Activated T-helper 9 cell treated with anti-CD3 and anti-CD28 coated beads, Interleukin-2, amount 50 U/mL, for 16 hours (primary cell): Measurements from ENCODE around the gene SF3B6.
"Not testable (repeated sequence)": the region's sequence is repeated elsewhere in the genome, so short reads cannot be mapped to it uniquely, and the experiment has no call there.

ENCODE experiments used
- DNase-seq: peaks from one replicate; pipeline ENCODE4 v3.0.0-alpha.2; 2020; ENCODE audit warnings: low read depth

SF3B6 gene

GRCh38 chr2:24075915-24076848, at the start of gene SF3B6:
Gene SF3B6, minus strand, starts transcription at chr2:24076326. Its CDS starts 97 bp downstream, at chr2:24076229.
- DNase-seq = peak; percentile 99

GRCh38 chr2:24123922-24124580, 47.9 kb upstream of the SF3B6 start:
- no peak for DNase-seq

GRCh38 chr2:24123195-24123921, 47.2 kb upstream of the SF3B6 start, which contains the start of the genes FAM228B and PFN4:
Gene FAM228B, plus strand, starts transcription at chr2:24123469. Its CDS starts 893 bp downstream, at chr2:24124362.
Gene PFN4, minus strand, starts transcription at chr2:24123334. Its CDS starts 799 bp downstream, at chr2:24122535.
- peak; percentile 36 for DNase-seq

- no peak for DNase-seq
Measured at GRCh38 chr2:24122366-24123194, 46.5 kb upstream of the SF3B6 start.

- no peak for DNase-seq
Measured at GRCh38 chr2:24121469-24121868, 45.3 kb upstream of the SF3B6 start.

GRCh38 chr2:24121066-24121465, 44.9 kb upstream of the SF3B6 start:
- no peak for DNase-seq

GRCh38 chr2:24117902-24118301, 41.8 kb upstream of the SF3B6 start:
- no peak for DNase-seq

GRCh38 chr2:24115057-24115456, 38.9 kb upstream of the SF3B6 start:
- no peak for DNase-seq

GRCh38 chr2:24111407-24111901, 35.3 kb upstream of the SF3B6 start:
- DNase-seq = no peak

GRCh38 chr2:24110660-24111303, 34.7 kb upstream of the SF3B6 start:
- DNase-seq = no peak

GRCh38 chr2:24109431-24109830, 33.3 kb upstream of the SF3B6 start:
- DNase-seq = not testable (repeated sequence)

GRCh38 chr2:24107336-24107735, 31.2 kb upstream of the SF3B6 start:
- no peak for DNase-seq

- no peak for DNase-seq
Measured at GRCh38 chr2:24106786-24107185, 30.7 kb upstream of the SF3B6 start.

GRCh38 chr2:24105816-24106215, 29.7 kb upstream of the SF3B6 start:
- no peak for DNase-seq

GRCh38 chr2:24104906-24105305, 28.8 kb upstream of the SF3B6 start:
- no peak for DNase-seq

- no peak for DNase-seq
Measured at GRCh38 chr2:24104110-24104650, 28.1 kb upstream of the SF3B6 start.

- no peak for DNase-seq
Measured at GRCh38 chr2:24102677-24103076, 26.6 kb upstream of the SF3B6 start.

GRCh38 chr2:24101992-24102391, 25.9 kb upstream of the SF3B6 start:
- DNase-seq = no peak

GRCh38 chr2:24100732-24101131, 24.6 kb upstream of the SF3B6 start:
- not testable (repeated sequence) for DNase-seq

- not testable (repeated sequence) for DNase-seq
Measured at GRCh38 chr2:24095171-24095677, 19.1 kb upstream of the SF3B6 start.
